ENCODE data around the gene ATF7.
"Not testable (repeated sequence)": the region's sequence is repeated elsewhere in the genome, so short reads cannot be mapped to it uniquely, and the experiment has no call there.

ATF7 gene

GRCh38 chr12:53481458-53481857 lies 144.7 kb downstream of the ATF7 start:
- DNase-seq (ENCODE audit: low spot score): not testable (repeated sequence)

GRCh38 chr12:53480491-53481442 lies 145.4 kb downstream of the ATF7 start:
- no peak for DNase-seq (ENCODE audit: low spot score)

GRCh38 chr12:53479331-53479730 lies 146.9 kb downstream of the ATF7 start:
- DNase-seq (ENCODE audit: low spot score): no peak

GRCh38 chr12:53478865-53479264 lies 147.3 kb downstream of the ATF7 start:
- no peak for DNase-seq (ENCODE audit: low spot score)

GRCh38 chr12:53476769-53477209 lies 149.4 kb downstream of the ATF7 start:
- DNase-seq (ENCODE audit: low spot score): no peak

GRCh38 chr12:53474819-53475218 lies 151.4 kb downstream of the ATF7 start:
- DNase-seq (ENCODE audit: low spot score): no peak

- DNase-seq (ENCODE audit: low spot score): no peak
Observed at GRCh38 chr12:53474077-53474476, 152.1 kb downstream of the ATF7 start.

GRCh38 chr12:53472056-53472582 lies 154.1 kb downstream of the ATF7 start:
- DNase-seq (ENCODE audit: low spot score): no peak

- no peak for DNase-seq (ENCODE audit: low spot score)
Observed at GRCh38 chr12:53468282-53468681, 157.9 kb downstream of the ATF7 start.

- DNase-seq (ENCODE audit: low spot score): no peak
Observed at GRCh38 chr12:53467880-53468279, 158.3 kb downstream of the ATF7 start.

GRCh38 chr12:53467082-53467481 lies 159.1 kb downstream of the ATF7 start:
- DNase-seq (ENCODE audit: low spot score): no peak

GRCh38 chr12:53466640-53467039 lies 159.5 kb downstream of the ATF7 start:
- no peak for DNase-seq (ENCODE audit: low spot score)

GRCh38 chr12:53465679-53466078 lies 160.5 kb downstream of the ATF7 start:
- no peak for DNase-seq (ENCODE audit: low spot score)

- DNase-seq (ENCODE audit: low spot score): no peak
Observed at GRCh38 chr12:53464685-53465418, 161.3 kb downstream of the ATF7 start.

- DNase-seq (ENCODE audit: low spot score): no peak
Observed at GRCh38 chr12:53463802-53464560, 162.2 kb downstream of the ATF7 start.

- no peak for DNase-seq (ENCODE audit: low spot score)
Observed at GRCh38 chr12:53462935-53463334, 163.2 kb downstream of the ATF7 start.

- no peak for DNase-seq (ENCODE audit: low spot score)
Observed at GRCh38 chr12:53461591-53461990, 164.6 kb downstream of the ATF7 start.

- no peak for DNase-seq (ENCODE audit: low spot score)
Observed at GRCh38 chr12:53461059-53461458, 165.1 kb downstream of the ATF7 start.

GRCh38 chr12:53459097-53459496 lies 167.1 kb downstream of the ATF7 start:
- no peak for DNase-seq (ENCODE audit: low spot score)

Measured in Ammon's horn (tissue), 1 donor.